ENCODE measurements around the gene AJAP1. TPM values are rescaled to one million over a fixed set of nuclear protein-coding genes. Genes with fewer than 3 reads are reported as not detected.

AJAP1 gene
- total RNA-seq, 3 donors from 2014 or later: 0.03 to 0.18 TPM; not detected in 1

GRCh38 chr1:4690951-4691675 is 36.7 kb downstream of the AJAP1 start:
- H3K9me3 Mint-ChIP-seq: no peaks in the 10 kb centered on the region

DNA sequence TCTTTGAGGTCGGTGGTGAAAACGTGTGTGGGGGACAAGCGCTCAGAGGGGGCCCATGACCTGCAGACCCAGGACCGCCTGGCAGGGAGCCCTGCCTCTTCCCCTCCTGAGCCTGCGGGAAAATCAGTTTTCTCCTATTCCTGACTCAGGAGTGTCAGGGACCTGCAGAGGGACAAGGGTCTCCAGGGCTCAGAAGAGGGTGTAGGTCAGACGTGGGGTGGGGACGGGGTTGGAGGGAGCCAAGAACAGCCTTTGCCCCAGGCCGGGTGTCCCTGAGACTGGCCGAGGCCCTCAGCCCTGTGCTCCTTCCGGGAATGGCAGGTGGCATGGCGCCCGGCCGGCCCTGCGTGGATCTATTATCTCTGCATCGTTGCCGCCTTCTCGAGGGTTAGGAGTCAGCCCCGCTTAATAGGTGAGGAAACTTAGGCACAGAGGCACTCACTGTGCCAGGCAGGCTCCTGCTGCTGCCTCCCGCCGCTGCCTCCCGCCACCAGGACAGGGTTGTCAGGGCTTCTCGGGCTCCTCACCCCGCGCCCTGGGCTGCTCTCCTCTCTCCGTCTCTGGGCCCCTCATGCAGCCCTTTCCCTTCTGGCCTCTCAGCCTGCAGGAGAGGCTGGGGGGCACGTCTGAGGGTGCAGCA is 37.5 kb downstream of the AJAP1 start:
- Mint-ChIP-seq H3K9me3 (no peaks in the 10 kb centered on the region), H3K4me3 (no peak overlapping the region), H3K4me1 (ENCODE audit: low read depth) (no peaks in the 10 kb centered on the region), H3K36me3 (ENCODE audit: insufficient read depth) (no peaks in the 10 kb centered on the region), H3K27me3 (ENCODE audit: low read depth) (peaks cover 1% of the 10 kb centered on the region)
- ATAC-seq: no peak
- DNase-seq: no peak

More at GRCh38 chr1:4690951-4691675, 36.7 kb downstream of the AJAP1 start:
- ATAC-seq (no peak), DNase-seq (no peak)
- Mint-ChIP-seq H3K4me1 (ENCODE audit: low read depth) (no peaks in the 10 kb centered on the region), H3K27me3 (ENCODE audit: low read depth) (peaks cover 5% of the 10 kb centered on the region), H3K4me3 (no peak overlapping the region), H3K36me3 (ENCODE audit: insufficient read depth) (no peaks in the 10 kb centered on the region)

GRCh38 chr1:4692437-4692836 is 38.0 kb downstream of the AJAP1 start:
- H3K36me3 Mint-ChIP-seq (ENCODE audit: insufficient read depth): no peaks in the 10 kb centered on the region
- ATAC-seq: no peak
- no peaks in the 10 kb centered on the region for H3K9me3 Mint-ChIP-seq
- no peaks in the 10 kb centered on the region for H3K27me3 Mint-ChIP-seq (ENCODE audit: low read depth)
- H3K4me3 Mint-ChIP-seq: no peak overlapping the region
- no peaks in the 10 kb centered on the region for H3K4me1 Mint-ChIP-seq (ENCODE audit: low read depth)
- no peak for DNase-seq

DNA sequence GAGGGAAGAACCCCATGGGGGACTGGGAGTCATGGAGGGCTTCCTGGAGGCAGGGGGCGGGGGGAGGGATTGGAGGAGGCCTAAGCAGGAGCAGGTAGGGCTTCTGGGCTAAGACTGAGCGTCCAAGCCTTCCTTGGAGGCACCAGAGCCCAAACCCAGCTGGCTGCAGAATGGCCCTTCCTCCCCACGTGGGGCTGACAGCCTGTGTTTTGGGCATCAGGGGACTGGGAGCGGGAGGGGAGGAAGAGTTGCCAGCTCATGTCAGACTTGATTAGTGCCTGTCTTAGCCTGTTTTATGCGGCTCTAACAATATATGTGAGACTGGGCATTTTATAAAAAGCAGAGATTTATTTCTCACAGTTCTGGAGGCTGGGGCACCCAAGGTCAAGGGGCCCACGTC is 38.9 kb downstream of the AJAP1 start:
- ATAC-seq (no peak), DNase-seq (no peak)
- Mint-ChIP-seq H3K36me3 (ENCODE audit: insufficient read depth) (no peaks in the 10 kb centered on the region), H3K4me3 (no peak overlapping the region), H3K4me1 (ENCODE audit: low read depth) (no peaks in the 10 kb centered on the region), H3K27me3 (ENCODE audit: low read depth) (no peaks in the 10 kb centered on the region), H3K9me3 (no peaks in the 10 kb centered on the region)

DNA sequence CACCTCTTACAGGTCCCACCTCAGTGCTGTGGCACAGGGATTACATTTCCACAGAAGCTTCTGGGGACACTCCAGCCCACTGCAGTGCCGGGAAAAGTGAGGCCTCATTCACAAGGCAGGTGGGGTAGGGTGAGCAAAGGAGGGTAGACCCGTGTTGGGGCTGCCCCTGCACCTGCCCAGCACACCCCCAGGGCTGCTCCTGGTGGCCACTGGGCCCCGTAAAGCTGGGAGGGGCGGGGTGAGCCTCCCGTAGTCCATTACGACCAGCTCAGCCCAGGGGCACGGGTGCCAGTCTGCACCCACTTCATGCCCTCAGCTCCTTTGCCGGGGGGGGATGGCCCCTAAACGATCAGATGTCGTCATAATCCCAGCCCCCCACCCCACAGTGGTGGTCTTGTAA is 39.5 kb downstream of the AJAP1 start:
- H3K4me3 Mint-ChIP-seq: no peak overlapping the region
- ATAC-seq: no peak
- H3K9me3 Mint-ChIP-seq: no peaks in the 10 kb centered on the region
- H3K27me3 Mint-ChIP-seq (ENCODE audit: low read depth): no peaks in the 10 kb centered on the region
- no peak for DNase-seq
- no peaks in the 10 kb centered on the region for H3K4me1 Mint-ChIP-seq (ENCODE audit: low read depth)
- H3K36me3 Mint-ChIP-seq (ENCODE audit: insufficient read depth): no peaks in the 10 kb centered on the region

DNA sequence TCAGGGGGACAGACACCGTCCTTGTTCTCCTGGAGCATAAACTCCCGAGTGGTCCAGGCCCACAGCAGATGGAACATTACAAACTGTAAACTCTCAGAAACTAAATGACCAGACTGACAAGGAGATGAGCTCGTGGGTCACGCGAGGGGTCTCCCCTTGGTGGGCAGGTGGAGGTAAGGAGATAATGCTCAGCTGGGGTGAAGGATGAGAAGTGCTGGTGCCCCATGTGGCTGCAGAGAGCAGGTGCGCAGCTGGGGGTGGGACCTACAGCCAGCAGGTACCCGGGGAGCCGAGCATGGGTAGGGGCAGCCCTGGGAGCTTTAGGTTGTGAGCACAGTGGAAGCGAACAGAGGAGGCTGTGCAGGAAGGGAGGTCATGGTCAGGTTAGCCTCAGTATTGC is 40.1 kb downstream of the AJAP1 start:
- Mint-ChIP-seq H3K4me3 (no peak overlapping the region), H3K9me3 (no peaks in the 10 kb centered on the region), H3K36me3 (ENCODE audit: insufficient read depth) (no peaks in the 10 kb centered on the region), H3K4me1 (ENCODE audit: low read depth) (no peaks in the 10 kb centered on the region), H3K27me3 (ENCODE audit: low read depth) (no peaks in the 10 kb centered on the region)
- no peak for ATAC-seq
- no peak for DNase-seq

DNA sequence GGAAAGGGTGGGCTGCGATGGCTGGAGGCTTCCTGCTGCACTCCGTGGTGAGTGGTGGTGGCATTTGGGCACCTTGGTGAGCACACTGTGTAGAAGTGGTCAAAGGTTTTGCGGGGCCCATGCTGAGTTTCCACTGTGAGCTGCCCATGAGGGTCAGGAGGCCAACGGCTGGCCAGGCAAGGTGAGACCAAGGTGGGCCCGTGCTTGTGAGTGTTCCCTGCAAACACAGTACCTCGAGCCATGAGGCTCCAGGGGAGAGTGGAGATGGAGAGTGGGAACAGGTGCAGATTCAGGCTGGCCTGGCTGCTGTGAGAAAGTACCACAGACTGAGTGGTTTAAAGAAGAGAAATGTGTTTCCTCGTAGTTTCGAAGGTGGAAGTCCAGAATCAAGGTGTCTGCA is 40.8 kb downstream of the AJAP1 start:
- DNase-seq (no peak), ATAC-seq (no peak)
- Mint-ChIP-seq H3K4me1 (ENCODE audit: low read depth) (no peaks in the 10 kb centered on the region), H3K4me3 (no peak overlapping the region), H3K27me3 (ENCODE audit: low read depth) (peaks cover under 1% of the 10 kb centered on the region), H3K9me3 (no peaks in the 10 kb centered on the region), H3K36me3 (ENCODE audit: insufficient read depth) (no peaks in the 10 kb centered on the region)

DNA sequence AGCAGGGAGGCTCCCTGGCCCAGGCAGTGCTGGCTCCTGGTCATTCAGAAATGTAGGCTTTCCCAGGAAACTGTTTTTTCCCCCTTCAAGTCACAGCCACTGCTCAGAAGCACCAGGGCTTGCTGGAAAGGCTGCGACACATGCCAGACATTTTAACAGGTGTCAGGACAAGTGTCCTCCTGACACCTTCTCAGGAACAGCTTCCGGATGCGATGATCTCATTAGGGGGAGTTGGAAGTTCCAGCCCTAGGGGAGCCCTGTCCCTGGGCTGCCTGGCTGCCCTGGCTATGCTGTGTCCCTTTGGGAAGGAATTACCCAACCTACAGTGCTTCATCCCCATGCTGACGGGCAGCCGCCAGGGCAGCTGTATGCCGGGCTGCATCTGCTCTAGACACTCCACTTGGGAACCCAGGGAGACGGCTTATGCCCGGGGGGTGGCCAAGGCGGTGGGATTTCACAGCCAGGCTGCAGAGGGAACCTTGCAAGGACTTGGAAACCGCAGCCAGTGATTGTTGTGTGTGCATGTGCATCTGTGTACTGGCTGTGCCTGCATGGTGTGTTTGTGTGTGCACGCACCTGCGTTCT is 41.8 kb downstream of the AJAP1 start:
- Mint-ChIP-seq H3K9me3 (no peaks in the 10 kb centered on the region), H3K4me1 (ENCODE audit: low read depth) (no peaks in the 10 kb centered on the region), H3K36me3 (ENCODE audit: insufficient read depth) (no peaks in the 10 kb centered on the region), H3K27me3 (ENCODE audit: low read depth) (peaks cover 2% of the 10 kb centered on the region), H3K4me3 (no peak overlapping the region)
- DNase-seq: no peak
- no peak for ATAC-seq

GRCh38 chr1:4696753-4697152 is 42.3 kb downstream of the AJAP1 start:
- H3K36me3 Mint-ChIP-seq (ENCODE audit: insufficient read depth): no peaks in the 10 kb centered on the region
- no peak overlapping the region for H3K4me3 Mint-ChIP-seq
- no peaks in the 10 kb centered on the region for H3K4me1 Mint-ChIP-seq (ENCODE audit: low read depth)
- DNase-seq (no peak), ATAC-seq (no peak)
- no peaks in the 10 kb centered on the region for H3K9me3 Mint-ChIP-seq
- peaks cover 2% of the 10 kb centered on the region for H3K27me3 Mint-ChIP-seq (ENCODE audit: low read depth)

GRCh38 chr1:4697801-4698200 is 43.4 kb downstream of the AJAP1 start:
- H3K4me3 Mint-ChIP-seq: no peak overlapping the region
- no peaks in the 10 kb centered on the region for H3K4me1 Mint-ChIP-seq (ENCODE audit: low read depth)
- ATAC-seq (no peak), DNase-seq (no peak)
- no peaks in the 10 kb centered on the region for H3K9me3 Mint-ChIP-seq
- peaks cover 2% of the 10 kb centered on the region for H3K27me3 Mint-ChIP-seq (ENCODE audit: low read depth)
- H3K36me3 Mint-ChIP-seq (ENCODE audit: insufficient read depth): no peaks in the 10 kb centered on the region

DNA sequence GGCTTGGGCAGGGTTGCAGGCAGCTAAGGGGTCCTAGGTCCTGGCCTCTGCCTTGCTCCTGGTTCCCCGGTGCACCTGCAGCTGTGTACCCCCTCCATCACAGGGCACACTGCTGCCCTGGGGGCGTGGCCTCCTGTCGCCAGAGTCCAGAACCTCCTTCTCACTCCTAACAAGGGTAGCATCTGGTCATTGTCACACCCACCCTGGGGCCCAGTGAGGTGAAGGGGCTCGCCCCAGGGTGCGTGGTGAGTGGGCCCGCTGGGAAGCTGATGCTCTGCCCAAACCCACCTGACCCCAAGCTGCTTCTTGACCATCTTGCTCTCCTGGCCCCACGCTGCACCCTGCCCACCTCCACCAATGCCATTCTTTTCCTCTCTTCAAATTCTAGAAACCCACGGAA is 44.5 kb downstream of the AJAP1 start:
- ATAC-seq: no peak
- peaks cover 2% of the 10 kb centered on the region for H3K27me3 Mint-ChIP-seq (ENCODE audit: low read depth)

GRCh38 chr1:4699376-4700301 is 45.2 kb downstream of the AJAP1 start:
- H3K4me1 Mint-ChIP-seq (ENCODE audit: low read depth): no peaks in the 10 kb centered on the region
- ATAC-seq (no peak), DNase-seq (no peak)
- no peaks in the 10 kb centered on the region for H3K36me3 Mint-ChIP-seq (ENCODE audit: insufficient read depth)
- H3K4me3 Mint-ChIP-seq: no peak overlapping the region
- H3K27me3 Mint-ChIP-seq (ENCODE audit: low read depth): peaks cover 2% of the 10 kb centered on the region
- no peaks in the 10 kb centered on the region for H3K9me3 Mint-ChIP-seq

More for the DNA sequence above, 44.5 kb downstream of the AJAP1 start:
- Mint-ChIP-seq H3K4me3 (no peak overlapping the region), H3K4me1 (ENCODE audit: low read depth) (no peaks in the 10 kb centered on the region), H3K9me3 (no peaks in the 10 kb centered on the region), H3K36me3 (ENCODE audit: insufficient read depth) (no peaks in the 10 kb centered on the region)
- DNase-seq: no peak

DNA sequence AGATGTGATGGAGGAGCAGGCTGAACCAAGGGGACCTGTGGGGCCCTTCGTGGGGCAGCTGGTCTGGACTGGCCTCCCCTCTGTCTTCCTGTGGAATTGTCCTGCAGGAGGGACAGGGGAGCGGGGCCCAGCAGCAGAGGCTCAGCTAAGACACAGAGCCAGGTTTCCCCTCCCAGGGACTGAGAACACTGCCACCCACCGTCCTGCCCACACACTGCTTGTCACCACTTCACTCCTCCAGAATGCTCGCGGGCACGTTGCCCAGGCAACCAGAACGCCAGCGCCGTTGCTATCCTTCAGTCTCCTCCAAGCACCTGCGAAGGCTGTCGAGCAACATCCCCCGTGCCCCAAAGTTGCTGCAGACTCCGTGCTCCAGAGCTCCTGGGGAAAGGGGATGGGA is 46.4 kb downstream of the AJAP1 start:
- DNase-seq (no peak), ATAC-seq (no peak)
- Mint-ChIP-seq H3K27me3 (ENCODE audit: low read depth) (peaks cover 2% of the 10 kb centered on the region), H3K36me3 (ENCODE audit: insufficient read depth) (no peaks in the 10 kb centered on the region), H3K4me1 (ENCODE audit: low read depth) (no peaks in the 10 kb centered on the region), H3K4me3 (no peak overlapping the region), H3K9me3 (no peaks in the 10 kb centered on the region)

DNA sequence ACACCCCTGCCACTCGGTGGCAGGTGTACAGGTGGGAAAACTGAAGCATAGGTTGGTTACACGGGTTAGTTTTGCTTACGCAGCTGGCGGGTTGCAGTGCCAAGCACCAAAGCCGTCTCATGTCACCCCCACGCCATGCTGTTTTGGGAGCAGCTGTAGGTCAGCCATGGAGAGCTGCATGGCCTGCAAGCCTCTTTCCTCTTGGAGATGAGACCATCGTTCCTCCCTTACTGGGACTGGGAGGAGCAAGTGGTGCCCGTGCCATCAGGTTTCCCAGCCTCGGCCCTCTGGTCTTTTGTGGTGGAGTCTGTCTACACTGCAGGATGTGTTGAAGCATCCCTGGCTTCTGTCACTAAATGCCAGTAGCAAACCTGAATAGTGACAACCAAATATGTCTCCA is 46.9 kb downstream of the AJAP1 start:
- ATAC-seq: no peak
- no peaks in the 10 kb centered on the region for H3K9me3 Mint-ChIP-seq
- no peak for DNase-seq
- H3K4me1 Mint-ChIP-seq (ENCODE audit: low read depth): no peaks in the 10 kb centered on the region
- H3K27me3 Mint-ChIP-seq (ENCODE audit: low read depth): peaks cover 2% of the 10 kb centered on the region
- no peaks in the 10 kb centered on the region for H3K36me3 Mint-ChIP-seq (ENCODE audit: insufficient read depth)
- H3K4me3 Mint-ChIP-seq: no peak overlapping the region
